ENCODE measurements around the gene WDR76.

- no peak for TF ChIP-seq TEAD4 (IDR thresholded peaks at IDR 0.05)
- no peak for TF ChIP-seq FOXM1 (IDR thresholded peaks at IDR 0.05; ENCODE audit: borderline replicate concordance, low read depth)
- TF ChIP-seq TCF12 (IDR thresholded peaks at IDR 0.05; ENCODE audit: low read depth), result no peak
- TF ChIP-seq EP300 (IDR thresholded peaks at IDR 0.05; ENCODE audit: borderline replicate concordance), result no peak
- no peak for TF ChIP-seq TAF1 (IDR thresholded peaks at IDR 0.05; ENCODE audit: low read depth)
- TF ChIP-seq YY1 (IDR thresholded peaks at IDR 0.05; ENCODE audit: low read depth), result no peak
- TF ChIP-seq CREB1 (IDR thresholded peaks at IDR 0.05; ENCODE audit: low read depth), result no peak
Observed at GRCh38 chr15:43808435-43808950, 18.3 kb upstream of the WDR76 start.
